Activated naive CD8-positive, alpha-beta T cell treated with anti-CD3 and anti-CD28 coated beads, Interleukin-2, amount 50 U/mL, for 24 hours (primary cell): ENCODE measurements around the gene ZNF511.

Source experiments
- ATAC-seq: fragments of 150-1000 bp; cut with Tn5 transposase; one replicate; pipeline ENCODE4 v1.10.0; 2021
- DNase-seq: peaks from one replicate; pipeline ENCODE4 v3.0.0; 2021
- H3K27ac Mint-ChIP-seq: one replicate; pipeline ENCODE4 v1.8.0; 2021; ENCODE audit warnings: mild to moderate bottlenecking, mixed read lengths
- H3K27me3 Mint-ChIP-seq: one replicate; pipeline ENCODE4 v1.8.0; 2021; ENCODE audit warnings: mixed read lengths
- H3K36me3 Mint-ChIP-seq: one replicate; pipeline ENCODE4 v1.8.0; 2021; ENCODE audit warnings: low read depth, mixed read lengths
- H3K4me1 Mint-ChIP-seq: one replicate; pipeline ENCODE4 v1.8.0; 2021; ENCODE audit warnings: mixed read lengths
- H3K4me3 Mint-ChIP-seq: one replicate; pipeline ENCODE4 v1.8.0; 2021; ENCODE audit warnings: mild to moderate bottlenecking, moderate library complexity, mixed read lengths
- H3K9me3 Mint-ChIP-seq: one replicate; pipeline ENCODE4 v1.8.0; 2021; ENCODE audit warnings: mixed read lengths

Gene ZNF511

DNA sequence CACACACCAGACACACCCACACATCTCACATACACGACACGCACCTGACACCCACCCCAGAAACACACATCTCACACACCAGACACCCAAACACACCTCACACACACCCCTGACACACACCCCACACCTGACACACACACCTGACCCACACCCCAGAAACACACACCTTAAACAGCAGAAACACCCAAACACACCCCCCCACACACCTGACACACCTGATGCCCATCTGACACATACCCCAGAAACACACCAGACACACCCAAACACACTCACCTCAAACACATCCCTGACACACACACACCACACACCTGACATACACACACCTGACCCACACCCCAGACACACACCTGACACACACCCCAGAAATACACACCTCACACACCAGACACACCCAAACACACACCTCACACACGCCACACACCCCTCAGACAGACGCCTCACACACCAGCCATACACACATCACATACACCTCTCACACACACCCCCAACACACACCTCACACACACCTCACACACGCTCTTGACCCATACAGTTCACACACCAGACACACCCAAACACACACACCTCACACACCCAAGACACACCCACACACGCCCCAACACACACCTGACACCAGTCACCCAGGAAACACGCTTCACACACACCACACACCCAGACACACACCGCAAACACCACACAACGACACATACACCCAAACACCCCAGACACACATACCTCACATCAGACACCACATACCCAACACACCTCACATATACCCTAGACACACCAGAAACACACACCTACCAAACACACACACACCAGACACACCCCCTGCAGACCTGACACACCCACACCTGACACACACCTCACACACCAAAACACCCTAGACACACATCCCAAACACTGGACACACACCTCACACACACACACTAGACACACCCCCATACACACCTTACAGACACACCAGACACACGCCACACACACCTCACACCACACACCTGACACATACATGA, 29.7 kb downstream of the ZNF511 start:
- Mint-ChIP-seq H3K36me3 (no peaks in the 10 kb centered on the region), H3K4me3 (no peak overlapping the region), H3K9me3 (no peaks in the 10 kb centered on the region), H3K4me1 (peaks cover 6% of the 10 kb centered on the region), H3K27ac (no peak overlapping the region), H3K27me3 (peaks cover 24% of the 10 kb centered on the region)
- no peak for DNase-seq
- no peak for ATAC-seq

DNA sequence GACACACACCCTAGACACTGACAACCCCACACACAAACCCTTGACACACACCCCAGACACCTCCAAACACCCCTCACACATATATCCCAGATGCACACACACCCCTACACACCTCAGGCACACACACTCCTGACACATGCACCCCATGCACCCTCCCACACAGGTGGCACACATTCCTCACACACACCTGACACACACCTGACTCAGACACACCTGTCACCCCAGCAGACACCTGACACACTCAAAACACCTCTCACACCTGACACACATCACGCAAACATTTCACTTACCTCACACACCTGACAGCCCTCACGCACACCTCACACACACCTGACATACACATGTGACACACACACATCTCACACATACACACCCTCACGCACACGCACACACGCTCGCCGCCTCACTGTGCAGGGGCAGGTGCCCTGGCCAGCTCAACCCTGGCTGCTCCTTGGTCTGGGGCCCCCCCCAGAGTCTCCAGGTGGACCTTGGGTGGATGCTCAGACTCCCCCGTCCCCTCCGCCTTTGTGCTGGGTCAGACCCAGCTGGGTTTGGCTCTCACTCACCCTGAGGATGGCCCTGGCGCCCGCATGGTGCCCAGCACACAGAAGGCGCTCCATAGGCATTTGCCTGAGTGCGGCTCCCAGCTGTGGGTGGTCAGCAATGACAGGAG, 31.1 kb downstream of the ZNF511 start:
- Mint-ChIP-seq H3K36me3 (no peaks in the 10 kb centered on the region), H3K27me3 (peaks cover 29% of the 10 kb centered on the region), H3K9me3 (no peaks in the 10 kb centered on the region), H3K4me1 (peaks cover 5% of the 10 kb centered on the region), H3K4me3 (no peak overlapping the region), H3K27ac (no peak overlapping the region)
- DNase-seq (no peak), ATAC-seq (no peak)

DNA sequence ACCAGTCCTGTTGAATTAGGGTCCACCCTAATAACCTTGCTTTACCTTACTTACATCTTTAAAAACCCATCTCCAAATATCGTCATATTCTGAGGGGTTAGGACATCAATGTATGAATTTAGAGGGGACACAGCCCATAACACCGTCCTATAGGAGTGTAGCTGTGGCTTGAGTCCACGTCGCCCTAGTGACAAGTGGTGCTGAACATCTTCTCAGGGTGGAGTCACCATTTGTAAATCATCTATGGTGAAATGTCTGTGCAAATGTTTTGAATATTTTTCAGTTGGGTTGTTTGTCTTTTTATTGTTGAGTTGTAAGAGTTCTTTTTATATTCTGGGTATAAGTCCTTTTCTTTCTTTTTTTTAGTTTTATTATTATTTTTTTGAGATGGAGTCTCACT, 33.3 kb downstream of the ZNF511 start:
- Mint-ChIP-seq H3K4me3 (no peak overlapping the region), H3K27ac (no peak overlapping the region), H3K9me3 (no peaks in the 10 kb centered on the region), H3K36me3 (no peaks in the 10 kb centered on the region), H3K4me1 (peaks cover 3% of the 10 kb centered on the region), H3K27me3 (peaks cover 44% of the 10 kb centered on the region)
- ATAC-seq (no peak), DNase-seq (no peak)

DNA sequence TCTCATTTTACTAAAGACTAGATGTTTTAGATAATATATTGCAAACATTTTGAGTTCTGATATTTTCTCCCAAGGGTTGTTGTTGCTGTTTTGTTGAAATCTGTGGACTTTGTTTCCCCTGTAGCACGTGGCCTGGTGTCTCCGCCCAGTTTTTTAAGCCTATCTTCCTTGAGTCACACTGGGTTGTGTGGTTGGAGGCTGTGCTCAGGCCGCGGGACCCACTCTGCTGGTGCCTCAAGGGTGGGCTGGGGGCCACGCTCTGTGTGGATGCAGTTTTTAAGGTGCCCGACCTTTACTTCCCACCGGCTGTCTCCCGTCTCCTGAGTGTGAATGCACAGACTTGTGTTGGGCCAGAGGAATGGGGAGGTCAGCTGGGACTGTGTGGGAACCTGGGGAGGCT, 34.2 kb downstream of the ZNF511 start:
- DNase-seq (no peak), ATAC-seq (no peak)
- no peaks in the 10 kb centered on the region for H3K36me3 Mint-ChIP-seq
- H3K9me3 Mint-ChIP-seq: no peaks in the 10 kb centered on the region
- H3K27me3 Mint-ChIP-seq: peaks cover 44% of the 10 kb centered on the region
- H3K27ac Mint-ChIP-seq: no peak overlapping the region
- peaks cover 3% of the 10 kb centered on the region for H3K4me1 Mint-ChIP-seq
- no peak overlapping the region for H3K4me3 Mint-ChIP-seq

DNA sequence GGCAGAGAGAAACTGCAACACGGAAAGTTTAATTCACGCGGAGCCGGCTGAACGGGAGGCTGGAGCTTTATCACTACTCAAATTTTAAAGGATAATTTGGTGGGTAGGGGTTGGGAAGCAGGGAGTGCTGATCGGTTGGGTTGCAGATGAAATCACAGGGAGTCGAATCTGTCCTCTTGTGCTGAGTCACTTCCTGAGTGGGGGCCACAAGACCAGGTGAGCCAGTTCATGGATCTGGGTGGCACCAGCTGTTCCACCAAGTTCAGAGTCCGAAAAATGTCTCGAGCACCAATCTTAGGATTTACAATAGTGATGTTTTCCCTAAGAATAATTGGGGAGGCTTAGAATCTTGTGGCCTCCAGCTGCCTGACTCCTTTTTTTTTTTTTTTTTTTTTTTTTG, 34.8 kb downstream of the ZNF511 start:
- no peak for ATAC-seq
- Mint-ChIP-seq H3K27ac (no peak overlapping the region), H3K27me3 (peaks cover 44% of the 10 kb centered on the region)

DNA sequence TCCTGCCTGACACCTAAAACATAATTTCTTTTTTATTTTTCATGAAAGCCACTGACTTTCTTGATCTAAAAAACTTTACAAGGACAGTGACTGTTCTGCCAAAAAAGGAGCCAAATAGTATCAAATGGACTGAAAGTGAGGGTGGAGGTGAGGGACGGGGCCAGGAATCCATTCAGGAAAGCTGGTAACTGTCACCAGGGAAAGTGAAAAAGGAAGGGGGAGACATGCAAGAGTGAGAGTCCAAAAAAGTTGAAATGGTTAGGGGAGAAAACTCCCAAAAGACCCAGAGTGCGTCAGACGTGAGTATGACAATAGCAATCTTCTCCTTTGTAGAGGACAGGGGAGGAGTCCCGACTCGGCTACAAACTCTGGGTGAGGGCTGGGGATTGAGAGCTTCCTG, 35.5 kb downstream of the ZNF511 start:
- no peak for ATAC-seq
- H3K4me3 Mint-ChIP-seq: no peak overlapping the region
- peaks cover 5% of the 10 kb centered on the region for H3K4me1 Mint-ChIP-seq
- no peak for DNase-seq
- no peak overlapping the region for H3K27ac Mint-ChIP-seq
- H3K9me3 Mint-ChIP-seq: no peaks in the 10 kb centered on the region
- H3K27me3 Mint-ChIP-seq: peaks cover 46% of the 10 kb centered on the region
- no peaks in the 10 kb centered on the region for H3K36me3 Mint-ChIP-seq

More for the DNA sequence above, 34.8 kb downstream of the ZNF511 start:
- peaks cover 3% of the 10 kb centered on the region for H3K4me1 Mint-ChIP-seq
- no peaks in the 10 kb centered on the region for H3K36me3 Mint-ChIP-seq
- no peak for DNase-seq
- no peak overlapping the region for H3K4me3 Mint-ChIP-seq
- no peaks in the 10 kb centered on the region for H3K9me3 Mint-ChIP-seq

DNA sequence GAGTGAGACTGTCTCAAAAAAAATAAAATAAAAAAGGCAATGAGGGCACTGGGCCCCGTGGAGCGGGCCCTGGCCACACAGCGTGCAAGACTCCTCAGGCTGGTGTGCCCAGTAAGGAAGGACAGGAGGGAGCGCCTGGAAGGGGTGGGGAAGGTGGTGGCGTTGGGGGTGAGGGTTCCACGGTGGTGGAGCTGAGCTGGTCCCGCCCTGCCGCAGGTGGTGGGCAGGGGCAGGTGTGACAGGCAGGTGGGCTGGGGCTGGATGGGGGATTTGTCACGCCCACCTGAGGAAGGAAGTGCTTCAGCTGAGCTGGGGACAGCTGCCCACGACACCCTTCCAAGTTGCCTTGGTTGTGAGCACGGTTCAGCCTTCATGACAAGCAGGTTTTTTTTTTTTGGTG, 37.7 kb downstream of the ZNF511 start:
- Mint-ChIP-seq H3K36me3 (no peaks in the 10 kb centered on the region), H3K4me1 (peaks cover 5% of the 10 kb centered on the region), H3K4me3 (no peak overlapping the region), H3K27me3 (peaks cover 44% of the 10 kb centered on the region), H3K27ac (no peak overlapping the region), H3K9me3 (no peaks in the 10 kb centered on the region)
- DNase-seq: no peak
- ATAC-seq: no peak

DNA sequence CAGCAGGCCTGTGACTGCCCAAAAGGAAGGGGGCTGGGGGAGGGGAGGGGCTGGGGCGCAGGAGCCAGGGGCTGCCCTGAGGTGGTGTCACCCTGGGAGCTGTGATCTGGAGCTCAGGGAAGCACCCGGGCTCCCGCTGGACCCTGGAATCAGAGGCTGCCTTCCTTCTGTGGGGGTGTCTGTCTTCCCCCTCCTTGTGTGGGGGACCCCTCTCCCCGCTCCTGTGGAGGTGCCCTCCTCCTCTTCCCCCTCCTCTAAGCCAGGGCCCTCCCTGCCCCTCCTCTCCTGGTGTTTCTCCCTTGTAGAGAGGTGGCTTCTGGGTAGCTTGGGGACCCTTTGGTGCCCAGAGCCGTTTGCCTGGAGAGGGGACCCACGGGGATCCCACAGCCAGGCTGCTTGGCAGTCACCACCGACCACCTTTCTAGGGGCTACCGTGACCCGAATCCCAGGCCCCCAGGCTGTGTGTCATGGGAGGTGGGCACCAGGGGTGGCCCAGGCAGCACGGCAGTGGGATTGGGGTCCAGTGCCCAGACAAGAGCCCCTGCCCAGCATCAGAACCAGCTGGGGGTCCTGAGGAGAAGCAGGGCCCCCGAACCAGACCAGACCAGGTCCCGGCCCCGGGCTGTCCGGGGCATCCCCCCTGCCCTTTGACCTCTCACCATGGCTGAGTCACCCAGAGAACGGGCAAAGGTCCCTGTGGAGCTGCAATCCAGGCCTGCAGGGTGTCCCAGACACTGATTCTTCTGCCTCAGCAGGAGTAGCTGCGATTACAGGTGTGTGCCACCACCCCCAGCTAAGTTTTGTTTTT, 39.2 kb downstream of the ZNF511 start:
- no peaks in the 10 kb centered on the region for H3K36me3 Mint-ChIP-seq
- ATAC-seq (no peak), DNase-seq (no peak)
- H3K4me3 Mint-ChIP-seq: no peak overlapping the region
- H3K4me1 Mint-ChIP-seq: peaks cover 5% of the 10 kb centered on the region
- no peak overlapping the region for H3K27ac Mint-ChIP-seq
- H3K9me3 Mint-ChIP-seq: no peaks in the 10 kb centered on the region
- H3K27me3 Mint-ChIP-seq: peaks cover 38% of the 10 kb centered on the region

DNA sequence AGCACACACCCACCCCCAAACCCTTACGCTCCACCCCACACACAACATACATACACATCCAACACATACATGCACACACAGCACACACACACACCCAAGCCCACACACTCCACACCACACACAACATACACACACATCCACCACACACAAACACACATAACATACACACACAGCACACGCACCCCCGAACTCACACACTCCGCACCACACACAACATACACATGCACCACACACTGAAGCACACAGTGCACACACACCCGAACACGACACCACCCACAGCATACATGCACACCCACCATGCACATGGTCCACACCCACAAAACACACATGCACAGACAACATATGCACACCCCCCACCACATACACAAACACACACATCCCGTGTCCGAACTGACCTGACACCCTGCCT, 40.5 kb downstream of the ZNF511 start:
- Mint-ChIP-seq H3K9me3 (no peaks in the 10 kb centered on the region), H3K4me3 (no peak overlapping the region), H3K4me1 (peaks cover 2% of the 10 kb centered on the region), H3K27ac (no peak overlapping the region), H3K36me3 (no peaks in the 10 kb centered on the region), H3K27me3 (peaks cover 29% of the 10 kb centered on the region)
- DNase-seq (no peak), ATAC-seq (no peak)

DNA sequence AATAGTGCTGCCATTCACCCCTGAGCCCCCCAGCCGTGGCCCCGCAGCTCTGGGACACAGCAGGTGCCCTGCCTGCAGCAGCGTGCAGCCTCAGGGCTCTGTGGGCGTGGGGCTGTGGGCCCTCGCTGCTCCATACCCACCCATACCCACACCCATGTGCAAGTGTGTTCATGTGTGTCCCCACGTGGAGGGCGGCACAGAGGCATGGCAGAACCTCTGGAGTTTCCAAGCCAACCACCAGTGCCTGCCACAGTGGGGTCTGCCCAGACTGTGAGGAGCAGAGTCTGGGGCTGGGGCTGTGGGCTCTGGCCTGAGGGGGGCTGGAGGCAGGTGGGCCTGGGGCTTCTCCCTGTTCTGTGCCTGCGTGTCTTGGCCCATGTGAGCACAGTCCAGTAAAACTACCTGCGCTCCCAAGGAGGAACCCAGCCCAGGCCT, 40.9 kb downstream of the ZNF511 start:
- no peak for DNase-seq
- no peak overlapping the region for H3K27ac Mint-ChIP-seq
- H3K36me3 Mint-ChIP-seq: no peaks in the 10 kb centered on the region
- H3K4me3 Mint-ChIP-seq: no peak overlapping the region
- no peak for ATAC-seq
- H3K4me1 Mint-ChIP-seq: peaks cover 2% of the 10 kb centered on the region
- peaks cover 25% of the 10 kb centered on the region for H3K27me3 Mint-ChIP-seq
- no peaks in the 10 kb centered on the region for H3K9me3 Mint-ChIP-seq

DNA sequence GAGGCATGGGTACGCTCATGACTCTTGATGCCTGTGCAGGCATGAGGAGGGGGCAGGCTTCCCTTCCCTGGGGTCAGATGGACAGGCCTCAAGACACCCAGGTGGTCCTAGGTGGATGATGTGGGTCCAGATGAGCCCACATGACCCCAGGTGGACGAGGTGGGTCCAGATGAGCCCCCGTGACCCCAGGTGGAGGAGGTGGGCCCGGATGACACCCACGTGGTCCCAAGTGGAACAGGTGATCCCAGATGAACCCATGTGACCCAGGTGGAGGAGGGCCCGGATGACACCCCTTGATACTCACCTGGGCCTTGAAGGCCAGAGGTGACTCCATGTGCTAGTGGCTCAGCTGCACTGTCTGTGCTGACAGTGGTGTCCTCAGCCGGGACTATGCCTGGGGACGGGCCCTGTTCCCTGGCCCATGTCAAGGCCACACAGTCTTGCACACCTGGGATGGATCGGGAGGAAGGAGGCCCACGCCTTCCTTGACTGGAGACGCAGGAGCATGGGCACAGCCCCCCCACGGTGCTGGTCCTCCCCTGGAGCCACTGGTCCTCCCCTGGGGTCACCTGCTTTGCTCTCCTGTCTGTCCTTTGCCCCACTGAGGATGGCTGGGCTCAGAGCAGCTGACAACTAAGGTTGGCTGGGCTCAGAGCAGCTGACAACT, 41.7 kb downstream of the ZNF511 start:
- Mint-ChIP-seq H3K36me3 (no peaks in the 10 kb centered on the region), H3K9me3 (no peaks in the 10 kb centered on the region), H3K27ac (no peak overlapping the region), H3K4me3 (no peak overlapping the region), H3K4me1 (peaks cover 2% of the 10 kb centered on the region), H3K27me3 (peaks cover 16% of the 10 kb centered on the region)
- no peak for ATAC-seq
- DNase-seq: no peak

DNA sequence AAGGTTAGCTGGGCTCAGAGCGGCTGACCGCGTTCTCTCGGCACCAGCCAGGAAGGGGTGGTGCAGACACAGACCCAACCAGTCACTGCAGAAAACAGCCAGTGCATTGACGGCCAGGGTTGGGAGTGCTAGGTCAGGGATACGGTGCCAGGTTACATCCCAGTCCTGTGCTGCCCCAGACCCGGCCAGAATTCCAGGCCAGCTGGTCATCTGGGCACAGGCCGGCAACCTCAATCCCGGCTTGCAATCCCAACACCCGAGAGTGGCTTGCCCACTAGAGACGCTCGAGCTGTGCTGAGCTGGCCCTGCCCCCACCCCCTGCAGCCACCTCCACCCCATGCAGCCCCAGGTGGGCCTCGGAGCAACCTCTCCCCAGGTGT, 42.2 kb downstream of the ZNF511 start:
- Mint-ChIP-seq H3K4me3 (no peak overlapping the region), H3K36me3 (no peaks in the 10 kb centered on the region)
- no peak for ATAC-seq

DNA sequence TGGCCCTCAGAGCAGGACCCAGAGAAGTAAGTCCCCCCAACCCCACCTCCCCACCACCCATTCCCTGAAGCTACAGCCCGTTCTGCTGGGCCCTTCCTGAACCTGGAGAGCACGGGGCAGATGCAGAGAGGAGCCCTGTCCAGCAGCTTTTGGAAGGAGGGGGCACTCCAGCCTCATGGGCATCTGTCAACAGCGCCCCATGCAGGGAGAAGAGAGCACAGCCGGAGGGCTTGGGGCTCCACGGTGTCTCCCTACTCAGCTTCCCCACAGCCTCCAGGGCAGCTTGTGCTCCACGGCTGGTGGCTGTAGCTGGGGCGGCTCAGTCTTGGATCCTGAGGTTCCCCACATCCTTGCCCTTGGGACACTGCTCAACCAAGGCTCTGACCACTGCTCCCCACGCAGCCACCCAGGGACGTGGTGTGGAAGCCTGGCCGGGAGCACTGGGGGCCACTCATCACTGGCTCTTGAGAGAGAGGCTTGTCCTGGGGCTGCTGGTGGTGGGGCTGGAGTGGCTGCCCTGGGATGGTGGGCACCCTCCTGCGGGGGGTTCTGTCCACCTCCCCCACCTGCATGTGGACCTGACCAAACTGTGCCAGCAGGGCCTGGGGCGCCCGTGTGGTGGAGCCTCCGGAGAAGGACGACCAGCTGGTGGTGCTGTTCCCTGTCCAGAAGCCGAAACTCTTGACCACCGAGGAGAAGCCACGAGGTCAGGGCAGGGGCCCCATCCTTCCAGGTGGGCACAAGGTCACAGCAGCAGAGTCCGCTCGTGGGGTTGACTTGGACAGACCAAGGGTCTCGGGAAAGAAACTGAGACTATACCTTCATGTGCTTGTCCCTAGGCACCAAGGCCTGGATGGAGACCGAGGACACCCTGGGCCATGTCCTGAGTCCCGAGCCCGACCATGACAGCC, 42.9 kb downstream of the ZNF511 start:
- H3K27ac Mint-ChIP-seq: no peak overlapping the region
- H3K4me1 Mint-ChIP-seq: peaks cover 5% of the 10 kb centered on the region
- no peaks in the 10 kb centered on the region for H3K9me3 Mint-ChIP-seq
- H3K27me3 Mint-ChIP-seq: peaks cover 6% of the 10 kb centered on the region
- ATAC-seq (no peak), DNase-seq (no peak)
- no peaks in the 10 kb centered on the region for H3K36me3 Mint-ChIP-seq
- no peak overlapping the region for H3K4me3 Mint-ChIP-seq

More for the DNA sequence above, 42.2 kb downstream of the ZNF511 start:
- H3K27ac Mint-ChIP-seq: no peak overlapping the region
- no peak for DNase-seq
- peaks cover 2% of the 10 kb centered on the region for H3K4me1 Mint-ChIP-seq
- H3K9me3 Mint-ChIP-seq: no peaks in the 10 kb centered on the region
- peaks cover 11% of the 10 kb centered on the region for H3K27me3 Mint-ChIP-seq
